GM19438 (cell line): Measurements from ENCODE around the gene LRBA.
"Not testable (repeated sequence)": the region's sequence is repeated elsewhere in the genome, so short reads cannot be mapped to it uniquely, and the experiment has no call there.

ENCODE experiments used
- ATAC-seq: cut with Tn5 transposase; IDR thresholded peaks from one replicate; pipeline ENCODE4 v1.9.1; 2021; ENCODE audit warnings: low read depth; ENCODE audit not compliant: unreplicated experiment

The LRBA gene

DNA sequence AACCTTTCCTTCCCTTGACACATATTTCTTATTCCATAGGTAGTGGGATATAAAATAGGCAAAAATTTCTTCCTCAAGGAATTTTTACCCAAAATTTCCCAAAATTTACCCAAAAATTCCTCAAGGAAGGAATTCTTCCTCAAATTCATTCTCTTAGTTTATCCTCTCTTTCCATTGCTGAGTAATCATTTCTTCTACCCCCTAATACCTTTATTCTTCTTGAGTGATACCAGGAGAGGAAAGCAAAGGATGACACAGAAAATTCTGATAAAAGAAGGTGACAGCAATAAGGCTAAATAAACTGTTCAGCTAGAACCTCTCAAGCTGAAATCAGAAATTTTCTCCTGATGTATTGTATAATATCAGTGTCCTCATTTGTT is 624.6 kb downstream of the LRBA start:
- no peak for ATAC-seq

DNA sequence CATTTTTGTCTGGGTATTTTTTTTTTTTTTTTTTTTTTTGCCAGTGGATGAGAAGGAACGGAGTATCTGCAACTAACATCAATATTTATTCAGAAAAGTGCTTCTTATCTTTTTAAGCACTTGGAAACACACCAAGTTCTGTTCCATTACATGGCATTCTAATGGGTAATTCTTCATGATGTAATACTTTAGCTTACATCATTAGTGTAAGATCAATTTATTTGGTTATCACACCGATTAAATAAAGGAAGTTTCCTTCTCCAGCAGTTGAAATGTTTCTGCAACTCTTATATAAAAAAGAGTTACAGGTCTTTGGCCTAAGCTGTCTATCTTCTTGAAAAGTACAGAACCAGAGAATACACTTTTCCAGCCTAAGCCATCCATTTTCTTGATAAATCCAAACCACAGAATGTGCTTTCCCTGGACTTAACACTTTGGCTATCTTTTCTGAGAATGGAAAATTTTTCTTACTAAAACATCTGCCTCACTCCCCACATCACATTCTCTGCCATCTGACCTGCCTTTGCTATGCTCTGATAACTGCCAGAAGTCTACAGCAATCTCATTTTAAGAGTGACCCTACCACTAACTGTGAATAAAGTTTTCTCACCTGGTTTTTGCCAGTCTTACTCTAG is 625.1 kb downstream of the LRBA start:
- ATAC-seq: no peak

DNA sequence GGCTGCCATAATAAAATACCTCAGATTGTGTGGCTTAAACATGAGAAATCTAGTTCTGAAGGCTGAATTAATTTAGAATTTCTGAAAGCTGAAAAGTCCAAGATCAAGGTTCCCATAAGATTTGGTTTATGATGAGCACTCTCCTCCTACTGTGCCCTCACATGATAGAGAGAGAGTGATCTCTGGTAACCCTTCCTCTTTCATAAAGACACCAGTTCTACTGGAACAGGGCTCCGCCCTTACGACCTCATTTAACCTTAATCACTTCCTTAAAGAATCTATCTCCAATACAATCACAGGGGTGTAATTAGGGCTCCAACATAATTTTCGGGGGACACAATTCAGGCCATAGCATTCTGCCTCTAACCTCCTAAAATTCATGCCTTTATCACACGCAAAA is 627.1 kb downstream of the LRBA start:
- no peak for ATAC-seq

DNA sequence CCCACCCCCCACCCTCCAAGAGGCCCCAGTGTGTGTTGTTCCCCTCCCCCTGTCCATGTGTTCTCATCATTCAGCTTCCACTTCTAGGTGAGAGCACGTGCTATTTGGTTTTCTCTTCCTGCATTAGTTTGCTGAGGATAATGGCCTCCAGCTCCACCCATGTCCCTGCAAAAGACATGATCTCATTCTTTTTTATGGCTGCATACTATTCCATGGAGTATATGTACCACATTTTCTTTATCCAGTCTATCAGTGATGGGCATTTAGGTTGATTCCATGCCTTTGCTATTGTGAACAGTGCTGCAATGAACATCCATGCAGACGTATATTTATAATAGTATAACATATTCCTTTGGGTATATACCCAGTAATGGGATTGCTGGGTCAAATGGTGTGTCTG is 628.7 kb downstream of the LRBA start:
- ATAC-seq: not testable (repeated sequence)

DNA sequence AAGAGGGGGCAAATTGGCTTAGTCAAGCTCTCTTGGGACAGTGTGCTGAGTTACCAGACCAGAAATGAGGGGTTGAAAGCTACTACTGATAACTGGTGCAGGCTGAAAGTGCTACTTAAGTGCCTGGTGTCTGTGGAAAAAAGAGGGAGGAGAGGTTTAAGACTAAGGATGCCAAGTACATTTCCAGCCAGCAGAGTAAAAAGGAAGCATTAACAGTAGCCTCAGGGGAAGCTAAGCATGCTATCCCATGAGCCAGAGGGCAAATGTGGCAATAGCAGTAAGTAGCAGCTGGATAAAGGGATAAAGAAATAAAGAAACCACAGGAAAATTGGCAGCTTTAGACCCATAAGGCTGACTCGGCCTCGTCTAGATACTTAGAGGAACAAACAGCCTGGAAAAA is 629.5 kb downstream of the LRBA start:
- no peak for ATAC-seq

DNA sequence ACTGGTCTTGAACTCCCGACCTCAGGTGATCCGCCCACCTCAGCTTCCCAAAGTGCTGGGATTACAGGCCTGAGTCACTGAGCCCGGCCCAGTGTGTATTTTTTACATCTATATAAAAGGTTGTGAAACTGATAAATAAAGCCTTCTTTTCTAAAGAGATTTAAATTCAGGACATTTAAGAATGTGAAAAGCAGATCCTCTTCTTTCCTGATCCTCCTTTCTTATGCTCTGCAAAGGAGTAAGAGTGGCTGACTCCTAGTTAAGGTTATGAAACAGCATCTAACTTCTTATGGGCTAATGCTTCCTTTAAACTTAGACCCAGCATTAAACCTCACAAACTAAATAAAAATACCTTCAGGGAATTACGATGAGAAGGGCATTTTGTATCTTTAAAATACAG is 630.8 kb downstream of the LRBA start:
- no peak for ATAC-seq

DNA sequence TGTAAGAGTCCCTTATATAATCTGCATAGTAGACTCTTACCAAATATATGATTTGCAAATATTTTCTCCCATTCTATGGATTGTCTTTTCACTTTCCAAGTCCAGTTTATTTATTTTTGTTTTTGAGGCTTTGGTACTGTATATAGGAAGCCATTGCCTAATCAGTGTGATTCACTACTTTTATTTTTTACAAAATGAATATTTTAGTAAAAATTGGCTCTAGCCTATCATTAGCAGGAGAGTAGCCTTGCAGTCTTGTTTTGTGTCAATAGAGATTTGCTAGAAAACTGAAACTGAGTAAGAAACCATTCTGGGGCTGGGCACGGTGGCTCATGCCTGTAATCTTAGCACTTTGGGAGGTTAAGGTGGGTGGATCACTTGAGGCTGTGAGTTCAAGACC is 633.1 kb downstream of the LRBA start:
- ATAC-seq: no peak

DNA sequence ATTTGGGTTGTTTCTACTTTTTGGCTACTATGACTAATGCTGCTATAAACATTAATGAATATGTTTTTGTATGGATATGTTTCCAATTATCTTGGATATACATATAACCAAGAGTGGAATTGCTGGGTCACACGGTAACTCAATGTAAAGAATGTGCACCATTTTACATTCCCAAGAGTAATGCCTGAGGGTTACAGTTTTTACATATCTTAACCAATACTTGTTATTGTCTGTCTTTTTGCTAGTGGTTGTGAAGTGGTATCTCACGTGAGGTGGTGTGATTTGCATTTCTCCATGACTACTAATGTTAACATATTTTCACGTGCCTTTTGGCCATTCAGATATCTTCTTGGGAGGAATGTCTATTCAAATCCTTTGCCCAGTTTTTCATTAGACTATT is 633.5 kb downstream of the LRBA start:
- no peak for ATAC-seq

DNA sequence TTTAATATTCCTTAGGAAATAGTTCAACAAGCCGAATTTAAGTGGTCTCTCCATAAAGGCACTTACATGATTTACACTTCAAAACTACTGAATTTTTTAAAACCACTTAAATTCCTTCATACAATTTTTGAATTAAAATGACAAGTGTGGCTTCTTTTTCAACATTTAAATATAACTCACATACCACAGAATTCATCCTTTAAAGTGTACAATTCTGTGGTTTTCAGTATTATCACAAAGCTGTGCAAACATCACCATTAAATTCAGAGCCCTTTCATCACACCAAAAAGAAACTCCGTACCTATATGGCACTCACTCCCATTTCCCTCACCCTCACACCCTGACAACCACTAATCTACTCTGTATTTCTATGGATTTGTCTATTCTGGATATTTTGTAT is 634.0 kb downstream of the LRBA start:
- ATAC-seq: no peak

DNA sequence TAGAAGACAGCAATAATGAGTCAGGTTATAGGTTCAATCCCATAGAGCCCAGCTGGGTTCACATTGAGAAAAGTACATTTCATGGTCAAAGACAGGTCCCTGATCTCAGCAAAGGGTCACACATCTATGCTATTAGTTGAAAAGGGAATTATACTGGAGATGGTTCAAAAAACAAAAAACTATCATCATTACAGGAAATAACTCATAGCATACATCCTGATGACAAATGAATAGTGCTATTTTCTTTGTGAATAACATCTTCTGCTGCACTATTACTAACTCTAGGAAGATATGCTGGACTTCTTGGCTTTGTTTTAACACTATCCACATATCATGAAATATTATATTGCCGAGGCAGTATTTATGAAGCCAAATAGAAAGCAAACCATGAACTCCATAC is 635.6 kb downstream of the LRBA start:
- no peak for ATAC-seq

DNA sequence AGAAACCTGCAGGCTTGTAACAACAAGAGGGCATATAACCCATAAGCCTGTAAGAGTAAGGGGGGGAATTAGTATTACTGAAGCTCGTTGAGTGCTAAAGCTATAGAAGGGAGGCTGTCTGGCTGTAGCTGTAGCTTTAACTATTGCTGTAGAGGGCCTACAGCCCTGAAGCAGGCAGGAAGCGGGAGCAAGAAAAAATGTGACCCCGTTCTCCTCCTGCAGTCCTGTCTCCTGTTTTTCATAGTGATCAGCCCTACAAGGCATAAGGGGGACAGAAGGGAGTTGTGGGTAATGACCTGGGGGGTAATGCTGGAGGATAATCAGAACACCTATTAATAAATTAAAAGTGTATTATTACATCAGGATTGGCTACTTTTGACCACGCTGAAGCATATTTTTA is 640.1 kb downstream of the LRBA start:
- ATAC-seq: no peak

DNA sequence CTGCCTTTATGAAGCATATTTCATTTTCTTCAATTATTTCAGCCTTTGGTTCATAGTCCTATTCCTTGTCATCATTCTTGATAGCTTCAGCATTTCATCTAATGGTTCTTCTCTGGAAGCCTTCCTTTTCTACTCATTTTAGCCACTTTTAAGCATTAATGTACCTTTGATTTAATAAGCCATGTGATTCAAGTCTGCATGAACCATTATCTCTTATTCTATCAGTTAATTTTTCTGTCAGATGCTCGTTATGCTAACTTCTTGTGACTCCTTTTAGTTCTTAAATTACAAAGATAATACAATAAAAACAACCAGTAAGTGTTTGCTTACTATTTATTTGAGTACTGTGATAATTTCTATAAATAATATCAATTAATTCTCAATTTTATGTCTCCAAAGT is 643.2 kb downstream of the LRBA start:
- ATAC-seq: no peak

DNA sequence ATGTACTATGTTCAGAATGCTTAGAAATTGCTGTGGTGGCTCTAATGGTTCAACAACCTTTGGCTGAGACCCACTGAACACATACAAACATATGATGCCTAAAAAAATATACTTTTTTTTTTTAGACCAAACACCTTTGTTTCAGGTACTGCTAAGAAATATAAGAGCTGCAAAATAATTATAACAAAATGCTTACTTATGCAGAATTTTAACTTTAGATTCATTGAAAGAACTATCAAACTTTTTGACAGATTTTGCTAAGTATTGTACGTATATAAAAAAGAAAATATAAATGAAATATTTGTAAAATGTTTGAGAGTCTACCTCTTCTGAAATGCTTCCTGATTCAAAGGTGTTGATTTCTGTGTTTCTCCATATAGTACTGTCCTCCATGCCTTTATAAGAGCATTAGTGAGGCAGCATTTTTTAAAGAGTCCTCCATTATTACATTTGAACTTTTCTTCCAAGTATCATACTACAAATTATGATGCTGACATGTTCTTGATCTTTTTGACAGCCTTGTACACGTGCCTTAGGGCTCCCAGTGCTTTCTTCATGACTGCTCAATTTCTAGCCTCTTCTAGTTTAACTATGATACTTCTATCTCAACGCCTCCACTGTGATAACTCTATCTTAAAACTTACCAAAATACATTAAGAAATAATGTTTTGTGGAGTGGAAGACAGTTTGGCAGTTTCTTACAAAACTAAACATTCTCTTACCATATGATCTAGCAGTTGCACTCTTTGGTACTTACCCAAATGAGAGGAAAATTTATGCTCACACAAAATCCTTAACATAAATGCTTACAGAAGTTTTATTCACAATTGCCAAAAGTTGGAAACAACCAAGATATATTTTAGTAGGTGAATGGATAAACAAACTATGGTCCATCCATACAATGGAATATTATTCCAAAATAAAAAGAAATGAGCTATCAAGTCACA is 645.4 kb downstream of the LRBA start:
- ATAC-seq: no peak

DNA sequence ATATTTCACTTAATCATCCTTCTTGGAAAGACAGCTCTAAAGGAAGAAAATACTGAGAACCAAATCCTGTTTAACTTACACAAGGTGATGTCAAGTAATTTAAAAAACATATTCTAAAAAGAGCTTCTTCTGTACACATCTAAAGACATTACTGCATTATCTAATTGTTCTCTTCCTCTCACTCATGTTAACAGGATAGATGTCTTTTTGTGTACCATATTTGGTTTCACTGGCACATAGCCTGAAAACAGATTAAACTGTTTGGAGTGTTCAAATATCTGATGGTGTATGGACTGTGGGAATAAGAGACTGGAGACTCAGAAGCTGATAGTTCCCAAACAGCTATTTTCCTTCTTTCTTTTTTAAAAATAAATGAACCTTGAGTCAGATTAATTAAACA is 646.4 kb downstream of the LRBA start:
- ATAC-seq: no peak

DNA sequence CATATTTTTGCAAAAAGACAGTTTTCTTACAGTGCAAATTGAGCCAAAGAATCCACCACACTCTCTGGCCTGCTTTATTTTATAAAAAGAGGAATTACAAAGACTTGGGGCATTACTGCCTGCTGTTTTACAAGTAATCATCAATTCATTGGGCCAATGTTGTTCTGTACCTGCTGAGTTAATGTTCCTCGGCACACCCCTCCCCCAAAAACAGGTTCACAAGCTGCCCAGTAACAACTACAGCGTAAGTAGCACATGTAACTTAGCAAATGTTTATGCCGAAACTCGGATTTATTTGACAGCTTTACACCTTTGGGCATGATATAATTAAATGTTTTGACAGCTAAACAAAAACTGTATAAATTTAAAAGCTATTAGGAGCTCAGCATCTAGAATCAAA is 647.8 kb downstream of the LRBA start:
- ATAC-seq: no peak

DNA sequence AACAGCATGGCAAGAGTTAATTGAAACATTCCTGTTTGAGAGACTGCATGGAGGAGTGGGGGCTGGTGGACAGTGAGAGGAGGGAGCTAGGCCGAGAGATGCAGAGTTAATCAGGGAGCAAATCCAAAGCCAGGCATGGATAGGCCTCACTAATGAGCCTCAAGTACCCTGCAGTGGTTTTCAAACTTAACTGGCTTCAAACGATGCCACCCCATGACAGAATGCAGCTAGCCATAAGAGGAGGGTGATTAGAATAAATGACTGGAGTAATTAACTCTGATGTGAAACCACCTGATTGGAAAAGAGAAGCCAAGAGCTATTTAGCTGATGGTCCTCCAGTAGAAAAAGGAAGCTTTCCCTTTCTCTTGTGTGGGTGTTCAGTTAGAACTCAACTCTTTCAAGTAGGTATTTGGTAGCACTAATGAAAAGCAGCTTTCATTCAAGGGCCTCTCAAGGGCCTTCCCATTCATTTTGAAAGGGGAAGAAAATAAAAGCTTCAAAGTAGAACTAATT is 648.5 kb downstream of the LRBA start:
- no peak for ATAC-seq

DNA sequence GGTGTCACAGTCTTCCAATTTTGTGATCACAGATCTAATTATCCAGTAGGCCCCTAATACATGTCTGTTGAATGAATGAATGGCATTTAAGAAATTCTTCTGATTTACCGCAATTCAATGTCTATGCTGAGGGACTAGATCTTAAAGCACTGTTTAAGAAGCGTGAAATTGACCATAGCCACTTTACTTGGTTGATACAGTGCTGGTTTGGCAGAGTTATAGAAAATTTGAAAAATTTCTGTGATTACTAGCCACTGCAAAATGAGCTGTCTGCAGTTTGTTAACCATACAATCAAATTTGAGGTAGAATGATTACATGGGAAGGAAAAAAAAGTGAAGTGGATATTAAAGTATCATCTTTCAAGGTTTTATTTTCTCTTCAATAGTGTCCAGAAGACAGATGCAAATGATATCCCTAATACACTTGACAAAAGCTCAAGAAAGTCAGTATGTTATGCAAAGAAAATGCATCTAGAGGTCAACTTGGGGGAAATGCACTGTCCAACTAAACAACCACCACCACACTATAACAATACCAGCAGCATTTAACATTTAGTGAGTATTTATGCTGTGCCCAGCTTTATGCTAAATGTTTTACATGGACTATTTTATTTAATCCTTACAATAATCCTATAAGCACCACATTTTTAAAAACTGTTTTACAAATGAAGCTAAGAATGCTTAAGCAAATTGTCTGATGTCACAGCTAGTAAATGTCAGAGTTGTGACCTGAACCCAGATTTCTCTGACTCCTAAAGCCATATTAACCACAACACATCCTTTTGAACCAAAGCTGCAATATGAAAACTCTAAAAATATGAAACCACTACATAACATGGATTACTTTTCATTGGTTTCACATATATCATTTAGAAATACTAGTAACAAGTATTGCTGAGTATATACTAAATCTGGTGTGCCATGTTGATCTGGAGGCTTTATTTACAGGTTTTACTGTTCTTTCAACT is 651.1 kb downstream of the LRBA start:
- ATAC-seq: no peak

DNA sequence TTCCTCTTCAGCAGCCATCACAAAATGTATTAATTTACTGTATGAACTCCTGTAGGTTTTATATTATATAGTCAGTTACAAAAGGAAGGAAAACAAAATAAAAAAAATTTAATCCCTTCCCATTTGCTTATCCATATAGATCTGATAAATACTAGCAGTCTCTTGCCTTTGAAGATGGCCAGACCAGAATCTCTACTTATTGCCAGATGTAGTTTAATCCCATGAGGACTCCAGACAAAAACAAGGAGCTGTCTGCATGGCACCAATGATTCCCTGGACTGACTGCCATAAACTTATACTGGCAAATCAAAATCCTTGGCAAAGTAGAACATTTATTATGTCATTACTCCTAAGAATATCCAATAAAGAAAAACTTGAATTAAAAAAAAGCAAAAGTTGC is 656.4 kb downstream of the LRBA start:
- ATAC-seq: no peak

DNA sequence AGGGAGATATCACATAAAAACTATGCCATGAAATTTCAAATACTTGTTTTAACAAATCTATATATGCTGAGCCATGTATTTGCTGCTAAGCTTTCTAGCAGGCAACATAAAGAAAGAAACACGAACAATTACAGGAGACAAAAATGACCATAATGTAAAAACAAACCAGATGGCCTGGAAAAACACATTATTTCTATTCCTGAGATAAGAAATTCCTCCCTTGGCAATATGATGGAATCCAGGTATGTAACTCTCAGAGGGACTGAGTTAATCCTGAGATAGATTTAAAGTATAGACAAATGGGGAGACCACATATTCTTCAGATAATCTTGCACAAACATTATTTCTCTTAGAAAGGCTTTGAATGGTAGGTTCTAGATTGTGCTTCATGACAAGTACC is 657.3 kb downstream of the LRBA start:
- ATAC-seq: no peak

DNA sequence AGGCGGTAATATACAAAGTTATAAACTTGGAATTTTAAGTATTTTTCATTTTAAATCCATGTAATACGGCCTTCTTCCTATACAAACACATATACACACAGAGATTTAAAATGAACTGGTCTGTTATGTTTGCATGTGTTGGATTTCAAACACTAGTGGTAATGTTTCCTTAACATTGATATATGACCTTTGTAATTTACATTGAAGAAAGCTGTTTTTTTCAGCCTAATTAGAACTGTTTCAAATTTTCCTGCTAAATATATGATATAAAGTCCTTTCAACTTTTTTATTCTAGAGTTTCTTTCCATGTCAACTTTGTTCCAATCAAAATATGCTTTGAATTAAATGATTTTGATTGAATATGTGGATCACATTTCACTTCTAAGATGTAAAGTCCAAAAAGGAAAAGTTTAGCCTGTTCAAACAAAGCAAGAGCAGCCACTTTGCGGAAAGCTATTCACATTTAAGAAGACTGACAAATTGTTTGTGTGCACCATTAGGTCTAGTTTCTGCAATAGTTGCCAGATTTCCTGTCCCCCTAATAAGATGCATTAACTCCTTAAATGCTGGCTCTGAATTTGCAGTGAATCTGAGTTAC is 659.1 kb downstream of the LRBA start:
- no peak for ATAC-seq
